Subcutaneous abdominal adipose tissue (tissue), 5 donors: ENCODE results near the gene CYP11A1.

Source experiments
- H3K27ac ChIP-seq: one replicate; pipeline ENCODE4 v1.7.0; 2013; ENCODE audit warnings: low read depth, mild to moderate bottlenecking, inconsistent platforms, low read length, moderate library complexity
- H3K27me3 ChIP-seq, 5 donors: one replicate each; pipeline ENCODE4 v1.7.0; 2013; ENCODE audit warnings: low read length in 5 of 5, inconsistent platforms in 1 of 5; ENCODE audit not compliant: control insufficient read depth in 5 of 5, insufficient read depth in 4 of 5
- H3K36me3 ChIP-seq, 5 donors: one replicate each; pipeline ENCODE4 v1.7.0; 2013; ENCODE audit warnings: low read length in 5 of 5; ENCODE audit not compliant: control insufficient read depth in 5 of 5, insufficient read depth in 5 of 5
- H3K4me1 ChIP-seq, 5 donors: one replicate each; pipeline ENCODE4 v1.7.0; 2013; ENCODE audit warnings: low read length in 5 of 5, mild to moderate bottlenecking in 3 of 5, moderate library complexity in 1 of 5; ENCODE audit not compliant: control insufficient read depth in 5 of 5, insufficient read depth in 5 of 5
- H3K4me3 ChIP-seq, 5 donors: one replicate each; pipeline ENCODE4 v1.7.0; 2013; ENCODE audit warnings: low read length in 5 of 5, low read depth in 1 of 5
- H3K9ac ChIP-seq, 5 donors: one replicate each; pipeline ENCODE4 v1.7.0; 2013; ENCODE audit warnings: low read length in 5 of 5, mild to moderate bottlenecking in 4 of 5, moderate library complexity in 3 of 5
- H3K9me3 ChIP-seq, 5 donors: one replicate each; pipeline ENCODE4 v1.7.0; 2013; ENCODE audit warnings: low read length in 5 of 5; ENCODE audit not compliant: control insufficient read depth in 5 of 5
- donor health status: healthy.
- donor health status: healthy.
- donor health status: healthy.
- donor health status: healthy.
- donor health status: healthy.

The CYP11A1 gene

DNA sequence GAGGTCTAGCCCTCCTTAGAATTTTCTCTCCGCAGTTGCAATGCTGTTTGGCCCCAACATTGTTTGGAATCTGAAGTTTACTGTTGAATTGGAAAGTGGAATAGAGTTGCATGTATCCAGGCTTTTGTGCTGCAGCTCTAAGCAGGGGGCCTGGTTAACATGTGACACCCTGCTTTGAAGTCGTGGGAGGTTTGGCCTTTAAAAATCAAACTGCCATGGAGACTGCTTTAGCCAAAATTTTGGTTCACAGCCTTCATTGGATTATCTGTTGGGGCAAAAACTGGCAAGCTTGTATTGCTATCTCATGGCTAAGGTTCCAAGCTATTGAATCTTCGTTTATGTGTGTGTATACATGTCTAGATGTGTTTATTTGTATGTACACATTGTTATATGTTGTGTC lies 15.8 kb downstream of the CYP11A1 start:
- no peak overlapping the region for H3K9ac ChIP-seq
- no peak overlapping the region for H3K4me3 ChIP-seq
- no peaks in the 10 kb centered on the region for H3K4me1 ChIP-seq
- H3K9me3 ChIP-seq = peaks cover 0 to 4% (median 0%) of the 10 kb centered on the region in 5 donors
- H3K27ac ChIP-seq = no peak overlapping the region
- H3K36me3 ChIP-seq = no peaks in the 10 kb centered on the region
- no peaks in the 10 kb centered on the region for H3K27me3 ChIP-seq

- Histone ChIP-seq H3K27ac (no peak overlapping the region), H3K27me3 (no peaks in the 10 kb centered on the region), H3K4me1 (no peaks in the 10 kb centered on the region), H3K4me3 (no peak overlapping the region), H3K36me3 (no peaks in the 10 kb centered on the region), H3K9me3 (peaks cover 0 to 4% (median 0%) of the 10 kb centered on the region in 5 donors), H3K9ac (no peak overlapping the region)
Observed at GRCh38 chr15:74350295-74351275, 16.9 kb downstream of the CYP11A1 start.

- H3K9me3 ChIP-seq = peaks cover 0 to 4% (median 0%) of the 10 kb centered on the region in 5 donors
- H3K4me1 ChIP-seq = no peaks in the 10 kb centered on the region
- H3K9ac ChIP-seq = no peak overlapping the region
- H3K27me3 ChIP-seq = no peaks in the 10 kb centered on the region
- H3K27ac ChIP-seq = no peak overlapping the region
- no peaks in the 10 kb centered on the region for H3K36me3 ChIP-seq
- H3K4me3 ChIP-seq = no peak overlapping the region
Observed at GRCh38 chr15:74349241-74349778, 18.1 kb downstream of the CYP11A1 start.

DNA sequence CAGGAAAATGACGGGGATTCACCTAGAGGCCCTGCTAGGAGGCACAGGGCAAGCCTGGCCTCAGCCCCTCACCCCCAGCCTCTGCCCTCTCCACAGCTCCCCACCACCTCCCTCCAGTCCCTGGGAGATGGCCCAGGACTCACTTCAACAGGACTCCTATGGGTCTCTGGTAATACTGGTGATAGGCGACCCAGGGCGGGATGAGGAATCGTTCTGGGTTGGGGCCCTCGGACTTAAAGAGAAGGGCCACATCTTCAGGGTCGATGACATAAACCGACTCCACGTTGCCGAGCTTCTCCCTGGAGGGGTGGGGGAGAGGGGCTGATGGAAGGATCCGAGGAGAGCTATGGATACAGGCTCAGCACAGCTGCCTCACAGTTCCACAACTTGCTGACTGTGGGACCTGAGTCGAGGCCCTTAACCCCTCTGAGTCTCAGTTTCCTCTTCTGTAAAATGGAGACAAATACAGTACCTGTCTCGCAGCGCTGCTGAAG lies 19.6 kb downstream of the CYP11A1 start:
- H3K36me3 ChIP-seq = no peaks in the 10 kb centered on the region
- H3K9ac ChIP-seq = no peak overlapping the region
- no peak overlapping the region for H3K27ac ChIP-seq
- no peak overlapping the region for H3K4me3 ChIP-seq
- H3K27me3 ChIP-seq = peaks cover 0 to 2% (median 0%) of the 10 kb centered on the region in 5 donors
- H3K9me3 ChIP-seq = no peaks in the 10 kb centered on the region
- H3K4me1 ChIP-seq = no peaks in the 10 kb centered on the region

DNA sequence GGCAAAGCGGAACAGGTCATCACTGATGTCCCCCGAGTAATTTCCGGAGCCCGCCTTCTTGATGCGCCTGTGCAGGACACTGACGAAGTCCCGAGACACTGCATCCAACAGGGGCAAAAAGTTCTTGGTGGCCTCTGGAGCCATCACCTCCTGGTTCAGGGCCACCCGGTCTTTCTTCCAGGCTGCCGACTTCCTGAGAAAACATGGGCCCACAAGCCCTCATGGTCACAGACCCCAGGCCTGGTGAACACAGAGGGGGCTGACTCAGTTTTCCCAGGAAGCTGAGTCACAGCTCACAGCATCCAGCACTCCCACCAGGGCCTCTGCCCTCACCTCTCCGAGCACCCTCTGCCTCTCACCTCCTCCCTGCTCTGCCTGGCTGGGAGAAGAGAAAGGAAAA lies 22.4 kb downstream of the CYP11A1 start:
- no peak overlapping the region for H3K9ac ChIP-seq
- no peaks in the 10 kb centered on the region for H3K36me3 ChIP-seq
- no peak overlapping the region for H3K27ac ChIP-seq
- H3K27me3 ChIP-seq = peaks cover 0 to 2% (median 0%) of the 10 kb centered on the region in 5 donors
- no peaks in the 10 kb centered on the region for H3K9me3 ChIP-seq
- H3K4me3 ChIP-seq = no peak overlapping the region
- no peaks in the 10 kb centered on the region for H3K4me1 ChIP-seq

DNA sequence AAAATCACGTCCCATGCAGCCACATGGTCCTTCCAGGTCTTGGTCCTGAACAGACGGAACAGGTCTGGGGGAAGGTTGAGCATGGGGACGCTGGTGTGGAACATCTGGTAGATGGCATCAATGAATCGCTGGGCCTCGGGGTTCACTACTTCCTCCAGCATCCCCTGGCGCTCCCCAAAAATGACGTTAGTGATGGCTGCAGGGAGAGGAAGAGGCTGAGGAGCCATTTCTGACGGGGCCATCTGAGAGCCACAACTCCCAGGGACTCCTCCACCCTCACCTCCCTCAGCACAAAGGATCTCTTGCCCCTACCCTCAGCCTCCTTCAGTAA lies 23.7 kb downstream of the CYP11A1 start:
- H3K36me3 ChIP-seq = no peaks in the 10 kb centered on the region
- no peaks in the 10 kb centered on the region for H3K9me3 ChIP-seq
- H3K9ac ChIP-seq = no peak overlapping the region
- peaks cover 0 to 4% (median 0%) of the 10 kb centered on the region in 5 donors for H3K4me1 ChIP-seq
- H3K27me3 ChIP-seq = peaks cover 0 to 2% (median 0%) of the 10 kb centered on the region in 5 donors
- H3K4me3 ChIP-seq = no peak overlapping the region
- no peak overlapping the region for H3K27ac ChIP-seq

DNA sequence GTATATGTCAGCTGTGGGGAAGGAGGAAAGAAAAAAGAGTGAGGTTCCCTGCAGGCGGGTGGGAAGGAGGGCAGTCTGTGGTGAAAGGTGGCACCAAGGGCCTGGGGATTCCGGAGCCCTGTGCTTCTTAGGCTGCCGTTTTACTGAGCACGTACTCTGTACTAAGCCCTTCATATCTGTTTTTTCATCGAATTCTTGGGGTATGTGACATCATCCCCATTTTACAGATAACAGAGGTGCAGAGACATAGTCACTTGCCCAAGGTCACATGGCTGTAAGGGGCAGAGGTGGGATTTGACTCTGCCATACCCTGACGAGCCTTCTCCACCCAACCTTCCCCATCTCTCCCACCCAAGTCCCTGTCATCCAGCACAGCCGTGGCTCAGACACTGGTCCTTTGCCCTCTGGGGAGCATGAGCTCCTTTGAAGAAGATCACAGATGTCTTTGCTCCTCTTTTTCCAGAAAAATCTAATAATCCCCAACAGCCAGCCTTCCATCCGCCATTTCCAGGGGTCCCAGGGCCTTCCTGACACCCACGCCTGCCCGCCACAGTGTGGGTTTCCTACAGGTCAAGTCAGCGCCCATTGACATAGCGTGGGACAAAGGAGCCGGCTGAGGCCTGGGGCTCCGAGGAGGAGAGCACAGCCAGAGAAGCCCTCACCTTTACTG lies 24.2 kb downstream of the CYP11A1 start:
- H3K27me3 ChIP-seq = peaks cover 0 to 2% (median 0%) of the 10 kb centered on the region in 5 donors
- H3K27ac ChIP-seq = no peak overlapping the region
- H3K4me3 ChIP-seq = no peak overlapping the region
- peaks cover 0 to 4% (median 0%) of the 10 kb centered on the region in 5 donors for H3K4me1 ChIP-seq
- H3K9ac ChIP-seq = no peak overlapping the region
- no peaks in the 10 kb centered on the region for H3K9me3 ChIP-seq
- no peaks in the 10 kb centered on the region for H3K36me3 ChIP-seq

- Histone ChIP-seq H3K27ac (no peak overlapping the region), H3K9ac (no peak overlapping the region), H3K4me1 (peaks cover 0 to 4% (median 0%) of the 10 kb centered on the region in 5 donors), H3K36me3 (no peaks in the 10 kb centered on the region), H3K9me3 (no peaks in the 10 kb centered on the region), H3K27me3 (peaks cover 0 to 2% (median 0%) of the 10 kb centered on the region in 5 donors), H3K4me3 (no peak overlapping the region)
Observed at GRCh38 chr15:74340150-74340549, 27.3 kb downstream of the CYP11A1 start.

GRCh38 chr15:74339371-74339770 lies 28.1 kb downstream of the CYP11A1 start:
- H3K9ac ChIP-seq = no peak overlapping the region
- H3K27ac ChIP-seq = no peak overlapping the region
- no peak overlapping the region for H3K4me3 ChIP-seq
- H3K27me3 ChIP-seq = peaks cover 0 to 4% (median 2%) of the 10 kb centered on the region in 5 donors
- H3K4me1 ChIP-seq = peaks cover 0 to 4% (median 0%) of the 10 kb centered on the region in 5 donors
- H3K9me3 ChIP-seq = no peaks in the 10 kb centered on the region
- no peaks in the 10 kb centered on the region for H3K36me3 ChIP-seq

DNA sequence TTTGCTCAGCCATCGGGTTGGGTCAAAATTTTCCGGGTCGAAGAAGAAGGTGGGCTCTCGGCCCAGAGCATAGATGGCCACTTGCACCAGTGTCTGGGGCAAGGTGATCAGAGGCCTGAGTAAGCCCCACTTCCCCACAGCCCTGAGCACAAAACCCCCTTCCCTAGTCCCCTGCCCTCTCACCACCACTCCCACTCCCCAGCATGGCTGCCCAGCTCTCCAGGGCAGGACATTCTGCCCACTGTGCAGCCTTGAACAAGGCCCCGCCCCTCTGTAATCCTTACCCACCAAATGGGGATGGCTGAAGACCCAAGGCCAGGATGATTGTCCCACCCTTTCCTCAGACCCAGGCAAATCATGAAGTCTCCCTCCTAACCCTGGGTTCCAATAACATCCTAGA lies 28.8 kb downstream of the CYP11A1 start:
- H3K4me1 ChIP-seq = peaks cover 0 to 4% (median 0%) of the 10 kb centered on the region in 5 donors
- H3K4me3 ChIP-seq = no peak overlapping the region
- no peaks in the 10 kb centered on the region for H3K9me3 ChIP-seq
- no peak overlapping the region for H3K27ac ChIP-seq
- no peak overlapping the region for H3K9ac ChIP-seq
- no peaks in the 10 kb centered on the region for H3K36me3 ChIP-seq
- H3K27me3 ChIP-seq = peaks cover 0 to 4% (median 0%) of the 10 kb centered on the region in 5 donors
